HG02678 (cell line): Measurements from ENCODE around the gene HOXD8.

Experiments
- ATAC-seq: cut with Tn5 transposase; IDR thresholded peaks from one replicate; pipeline ENCODE4 v1.9.1; 2021; ENCODE audit warnings: mild to moderate bottlenecking, moderate library complexity; ENCODE audit not compliant: unreplicated experiment

Gene HOXD8

DNA sequence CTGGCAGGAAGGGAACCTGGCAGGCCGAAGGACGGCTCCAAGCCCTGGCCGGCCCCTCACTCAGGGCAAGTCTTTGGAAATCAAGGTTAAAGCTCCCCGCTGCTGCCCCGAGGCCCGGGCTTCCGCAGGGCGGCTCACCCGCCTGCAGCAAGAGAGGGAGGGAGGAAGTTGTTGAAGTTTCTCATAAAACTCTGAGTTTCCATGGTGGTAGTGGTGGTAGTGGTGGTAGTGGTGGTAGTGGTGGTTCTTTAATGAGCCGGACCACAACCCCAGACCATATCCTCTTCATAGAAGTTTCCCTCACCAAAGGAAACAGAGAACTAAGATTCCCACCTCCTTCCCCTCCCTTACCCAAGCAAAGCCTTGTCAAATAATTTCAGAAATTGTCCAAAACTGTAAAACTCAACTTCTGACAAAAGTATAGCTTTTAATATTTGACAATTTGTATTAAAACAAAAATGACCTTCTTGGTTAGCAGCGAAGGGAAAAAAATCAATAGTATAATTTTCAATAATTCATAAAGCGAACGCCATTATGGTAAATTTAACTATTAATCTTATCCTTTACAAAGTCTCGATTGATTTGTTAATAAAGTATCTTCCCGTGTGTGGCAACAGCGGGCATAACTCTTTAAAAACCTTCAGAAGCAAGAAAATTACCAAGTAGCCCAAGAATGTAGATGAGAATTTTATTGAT lies 14.4 kb upstream of the HOXD8 start:
- ATAC-seq: no peak

DNA sequence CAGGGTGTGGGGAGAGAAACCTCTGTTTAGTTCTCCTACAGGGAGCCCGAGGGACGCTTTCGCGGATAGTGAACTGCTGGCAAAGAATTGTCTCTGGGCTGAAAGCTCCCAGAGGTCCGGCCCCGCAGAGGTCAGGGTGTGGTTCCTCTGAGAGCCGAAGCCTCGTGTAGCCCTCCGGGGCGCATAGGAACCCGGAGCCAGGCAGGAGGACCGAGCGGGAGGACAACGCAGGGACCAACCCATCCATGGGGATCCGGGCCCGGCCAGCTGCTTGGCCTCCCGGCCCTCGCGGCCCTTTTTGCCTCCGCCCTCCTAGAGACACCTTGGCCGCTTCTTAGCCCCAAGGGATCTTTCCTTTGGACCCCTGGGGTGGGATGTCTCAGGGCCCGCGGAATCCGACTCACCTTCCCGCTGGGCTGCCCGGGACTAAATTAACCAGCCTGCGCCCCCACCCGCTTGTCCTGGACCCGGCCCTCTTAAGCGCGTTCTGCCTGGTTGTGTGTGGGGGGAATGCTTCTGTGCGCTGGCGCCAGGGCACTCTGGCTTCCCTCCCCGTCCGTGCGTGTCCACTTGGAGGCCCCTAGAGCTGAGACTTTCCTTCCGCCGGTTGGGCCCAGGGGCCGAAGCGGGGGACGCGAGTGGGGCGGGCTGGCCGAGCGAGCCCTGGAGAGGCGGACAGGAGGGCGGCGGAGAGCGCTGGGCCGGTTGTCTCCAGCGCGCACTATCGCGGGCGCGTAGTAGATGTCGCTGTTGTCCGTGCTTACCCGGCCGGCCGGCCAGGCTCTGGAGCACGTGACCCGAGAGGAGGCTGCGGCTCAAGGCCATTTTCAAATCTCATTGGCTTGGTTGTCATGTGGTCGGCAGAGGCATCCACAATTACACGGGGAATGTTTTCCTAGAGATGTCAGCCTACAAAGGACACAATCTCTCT lies 13.4 kb upstream of the HOXD8 start, which contains the start of gene HOXD10:
TSS of gene HOXD10 (plus strand) at position 896 of the 931 bp plus-strand sequence. CDS start 56 bp downstream, outside the sequence.
- no peak for ATAC-seq

DNA sequence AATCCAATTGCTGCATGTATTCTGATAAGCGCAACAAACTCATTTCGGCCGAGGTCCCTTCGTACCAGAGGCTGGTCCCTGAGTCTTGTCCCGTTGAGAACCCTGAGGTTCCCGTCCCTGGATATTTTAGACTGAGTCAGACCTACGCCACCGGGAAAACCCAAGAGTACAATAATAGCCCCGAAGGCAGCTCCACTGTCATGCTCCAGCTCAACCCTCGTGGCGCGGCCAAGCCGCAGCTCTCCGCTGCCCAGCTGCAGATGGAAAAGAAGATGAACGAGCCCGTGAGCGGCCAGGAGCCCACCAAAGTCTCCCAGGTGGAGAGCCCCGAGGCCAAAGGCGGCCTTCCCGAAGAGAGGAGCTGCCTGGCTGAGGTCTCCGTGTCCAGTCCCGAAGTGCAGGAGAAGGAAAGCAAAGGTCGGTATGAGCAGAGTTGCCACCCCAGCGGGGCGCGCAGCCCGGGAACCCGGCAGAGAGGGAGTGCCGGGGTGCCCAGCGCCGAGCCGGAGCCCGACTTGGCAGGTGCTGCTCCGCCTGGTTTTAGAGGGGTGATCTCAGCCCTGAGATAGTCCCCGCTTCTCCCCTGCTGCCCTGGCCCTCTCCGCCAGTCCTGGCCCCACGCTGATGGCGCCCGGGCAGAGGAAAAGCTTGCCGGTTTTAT lies 12.2 kb upstream of the HOXD8 start:
- ATAC-seq: no peak

GRCh38 chr2:176117823-176118371 lies 11.6 kb upstream of the HOXD8 start:
- no peak for ATAC-seq

GRCh38 chr2:176118601-176119339 lies 10.7 kb upstream of the HOXD8 start:
- no peak for ATAC-seq

GRCh38 chr2:176120364-176121189 lies 8.9 kb upstream of the HOXD8 start:
- ATAC-seq: no peak

DNA sequence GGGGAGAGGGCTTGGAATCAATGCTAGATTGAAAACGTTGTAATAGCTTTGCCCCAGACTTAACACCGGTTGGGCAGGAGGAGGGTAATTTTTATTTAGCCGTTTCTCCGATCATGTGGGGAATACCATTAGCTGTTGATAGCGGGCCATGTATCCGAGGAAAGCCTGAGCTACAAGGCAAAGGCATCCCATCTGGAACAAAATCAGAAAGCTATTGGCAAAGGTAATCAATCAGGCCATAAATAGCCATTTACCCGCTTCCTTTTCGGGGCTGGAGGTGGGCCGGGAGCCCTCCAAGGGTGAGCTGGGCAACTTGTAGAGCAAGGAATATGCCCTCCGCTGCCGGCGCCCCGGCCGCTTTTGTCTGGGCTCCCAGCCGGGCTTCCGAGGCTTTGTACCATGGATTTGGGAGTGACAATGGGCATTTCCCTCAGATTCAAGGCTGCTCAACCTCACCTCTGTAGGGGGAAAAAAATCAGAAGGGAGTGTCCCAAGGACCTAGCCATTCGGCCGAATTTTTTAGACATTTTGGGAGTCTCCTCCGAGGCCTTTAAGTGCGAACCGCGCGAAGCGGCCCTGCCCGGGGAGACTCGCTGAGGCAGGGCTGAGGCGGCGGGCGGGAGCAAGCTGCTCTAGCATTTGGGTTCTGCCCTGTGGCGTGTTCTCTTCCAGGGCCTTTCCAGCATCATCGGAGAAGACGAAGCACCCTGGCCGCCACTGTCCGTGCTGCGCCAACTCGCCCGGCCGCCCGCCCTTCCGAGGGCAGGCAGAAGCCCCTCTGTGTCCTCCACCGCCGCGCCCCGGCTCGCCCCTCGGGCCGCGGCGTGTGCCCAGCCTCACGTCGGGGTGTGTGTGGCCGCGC lies 8.1 kb upstream of the HOXD8 start:
- ATAC-seq: no peak

DNA sequence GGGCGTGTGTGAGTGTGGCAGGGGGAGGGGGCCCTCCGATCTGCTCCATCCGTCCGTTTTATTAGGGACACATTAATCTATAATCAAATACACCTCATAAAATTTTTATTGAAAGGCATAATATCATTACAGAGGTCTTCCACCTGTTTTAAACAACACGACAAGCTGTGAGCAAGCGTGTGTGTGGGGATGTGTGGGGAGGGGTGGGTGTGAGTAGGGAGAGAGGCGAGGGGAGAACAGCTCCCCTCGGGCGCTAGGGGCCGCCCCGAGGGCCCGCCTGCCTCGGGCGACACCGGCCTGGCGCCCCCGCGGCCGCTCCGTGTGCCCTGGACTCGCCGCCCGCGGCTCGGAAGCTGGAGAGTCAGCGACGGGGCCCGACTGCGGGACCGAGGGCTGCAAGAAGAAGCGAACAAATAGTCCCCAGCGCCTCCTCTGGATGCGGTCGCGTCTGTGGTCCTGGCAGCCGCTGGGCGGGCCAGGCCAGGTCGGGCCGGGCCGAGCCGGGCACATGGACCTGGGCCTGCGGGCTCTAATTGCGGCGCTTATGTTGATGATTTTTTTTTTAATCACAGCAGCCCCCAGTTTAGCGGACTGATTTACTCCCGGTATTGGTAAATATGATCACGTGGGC lies 7.3 kb upstream of the HOXD8 start:
- ATAC-seq: no peak

DNA sequence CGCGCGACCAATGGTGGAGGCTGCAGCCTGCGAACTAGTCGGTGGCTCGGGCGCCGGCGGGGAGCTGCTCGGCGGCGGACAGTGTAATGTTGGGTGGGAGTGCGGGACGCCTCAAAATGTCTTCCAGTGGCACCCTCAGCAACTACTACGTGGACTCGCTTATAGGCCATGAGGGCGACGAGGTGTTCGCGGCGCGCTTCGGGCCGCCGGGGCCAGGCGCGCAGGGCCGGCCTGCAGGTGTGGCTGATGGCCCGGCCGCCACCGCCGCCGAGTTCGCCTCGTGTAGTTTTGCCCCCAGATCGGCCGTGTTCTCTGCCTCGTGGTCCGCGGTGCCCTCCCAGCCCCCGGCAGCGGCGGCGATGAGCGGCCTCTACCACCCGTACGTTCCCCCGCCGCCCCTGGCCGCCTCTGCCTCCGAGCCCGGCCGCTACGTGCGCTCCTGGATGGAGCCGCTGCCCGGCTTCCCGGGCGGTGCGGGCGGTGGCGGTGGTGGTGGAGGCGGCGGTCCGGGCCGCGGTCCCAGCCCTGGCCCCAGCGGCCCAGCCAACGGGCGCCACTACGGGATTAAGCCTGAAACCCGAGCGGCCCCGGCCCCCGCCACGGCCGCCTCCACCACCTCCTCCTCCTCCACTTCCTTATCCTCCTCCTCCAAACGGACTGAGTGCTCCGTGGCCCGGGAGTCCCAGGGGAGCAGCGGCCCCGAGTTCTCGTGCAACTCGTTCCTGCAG lies 6.7 kb upstream of the HOXD8 start, which contains the start of gene HOXD9:
TSS of gene HOXD9 (plus strand) at position 37 of the 728 bp plus-strand sequence. CDS start at position 87, 50 bp downstream.
- no peak for ATAC-seq

DNA sequence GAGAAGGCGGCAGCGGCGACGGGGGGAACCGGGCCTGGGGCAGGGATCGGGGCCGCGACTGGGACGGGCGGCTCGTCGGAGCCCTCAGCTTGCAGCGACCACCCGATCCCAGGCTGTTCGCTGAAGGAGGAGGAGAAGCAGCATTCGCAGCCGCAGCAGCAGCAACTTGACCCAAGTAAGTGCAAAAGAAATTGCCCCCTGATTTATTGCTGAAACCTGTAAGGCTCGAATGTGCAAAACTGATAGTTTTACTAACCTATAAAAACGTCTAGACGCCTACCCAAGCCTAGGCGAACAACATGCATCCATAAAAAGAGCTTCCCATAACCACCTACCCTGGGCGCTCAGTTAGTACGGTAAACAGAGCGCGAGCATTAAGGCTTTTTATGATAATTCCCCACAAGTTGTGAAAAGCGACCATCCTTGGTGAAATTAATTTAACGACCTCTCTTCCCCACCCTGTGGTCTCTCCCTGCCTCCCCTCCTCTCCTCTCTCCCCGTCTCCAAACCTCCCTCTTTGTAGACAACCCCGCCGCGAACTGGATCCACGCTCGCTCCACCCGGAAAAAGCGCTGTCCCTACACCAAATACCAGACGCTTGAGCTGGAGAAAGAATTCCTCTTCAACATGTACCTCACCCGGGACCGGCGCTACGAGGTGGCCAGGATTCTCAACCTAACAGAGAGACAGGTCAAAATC lies 5.9 kb upstream of the HOXD8 start:
- ATAC-seq: no peak

DNA sequence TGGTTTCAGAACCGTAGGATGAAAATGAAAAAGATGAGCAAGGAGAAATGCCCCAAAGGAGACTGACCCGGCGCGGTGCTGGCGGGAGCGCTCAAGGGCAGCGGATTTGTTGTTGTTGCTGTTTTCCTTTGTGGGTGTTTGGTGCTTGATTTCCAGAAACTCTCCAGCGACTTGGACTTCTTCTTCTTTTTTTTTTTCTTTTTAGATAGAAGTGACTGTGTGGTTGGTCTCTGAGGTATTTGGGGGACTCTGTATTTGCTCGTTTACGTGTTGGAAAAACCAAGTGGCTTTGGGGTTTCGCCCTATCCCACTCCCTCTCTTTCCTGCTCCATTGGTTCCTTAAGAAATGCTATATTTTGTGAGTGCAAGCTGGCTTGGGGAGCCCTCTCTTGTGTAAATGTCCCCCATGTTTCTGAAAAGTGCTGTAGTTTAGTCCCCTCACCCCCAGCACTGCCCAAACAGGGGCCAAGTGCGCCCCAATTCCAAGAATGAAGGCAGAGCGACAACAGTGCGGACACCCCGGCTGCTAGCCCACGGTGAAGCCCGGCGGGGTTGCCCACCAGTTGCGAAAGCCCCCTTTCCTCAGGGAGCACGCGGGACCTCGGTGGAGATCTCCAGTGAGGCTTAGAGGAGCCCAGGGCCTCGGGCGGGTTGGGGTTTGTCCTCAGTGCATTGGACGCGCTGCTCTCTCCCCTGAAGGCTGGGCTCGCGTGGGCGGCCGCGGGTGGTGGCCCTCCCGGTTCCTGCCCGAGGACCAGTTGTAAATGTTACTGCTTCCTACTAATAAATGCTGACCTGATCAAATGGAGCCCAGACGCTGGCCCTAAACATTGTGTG lies 5.2 kb upstream of the HOXD8 start:
- no peak for ATAC-seq

GRCh38 chr2:176124947-176125771 lies 4.3 kb upstream of the HOXD8 start:
- ATAC-seq: no peak

DNA sequence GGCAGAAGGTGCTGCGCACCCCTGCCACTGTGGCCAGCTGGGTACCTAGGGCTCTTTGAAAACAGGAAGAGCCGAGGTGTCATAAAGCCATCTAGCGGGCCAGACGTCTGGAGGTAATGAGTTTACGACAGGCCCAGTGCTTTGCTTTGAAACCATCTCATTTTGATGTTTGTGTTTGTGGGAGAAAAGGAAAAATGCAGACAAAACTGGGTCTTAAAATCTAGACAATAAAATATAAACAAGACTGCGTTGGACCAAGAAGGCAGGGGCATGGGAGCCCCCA lies 3.8 kb upstream of the HOXD8 start:
- no peak for ATAC-seq

DNA sequence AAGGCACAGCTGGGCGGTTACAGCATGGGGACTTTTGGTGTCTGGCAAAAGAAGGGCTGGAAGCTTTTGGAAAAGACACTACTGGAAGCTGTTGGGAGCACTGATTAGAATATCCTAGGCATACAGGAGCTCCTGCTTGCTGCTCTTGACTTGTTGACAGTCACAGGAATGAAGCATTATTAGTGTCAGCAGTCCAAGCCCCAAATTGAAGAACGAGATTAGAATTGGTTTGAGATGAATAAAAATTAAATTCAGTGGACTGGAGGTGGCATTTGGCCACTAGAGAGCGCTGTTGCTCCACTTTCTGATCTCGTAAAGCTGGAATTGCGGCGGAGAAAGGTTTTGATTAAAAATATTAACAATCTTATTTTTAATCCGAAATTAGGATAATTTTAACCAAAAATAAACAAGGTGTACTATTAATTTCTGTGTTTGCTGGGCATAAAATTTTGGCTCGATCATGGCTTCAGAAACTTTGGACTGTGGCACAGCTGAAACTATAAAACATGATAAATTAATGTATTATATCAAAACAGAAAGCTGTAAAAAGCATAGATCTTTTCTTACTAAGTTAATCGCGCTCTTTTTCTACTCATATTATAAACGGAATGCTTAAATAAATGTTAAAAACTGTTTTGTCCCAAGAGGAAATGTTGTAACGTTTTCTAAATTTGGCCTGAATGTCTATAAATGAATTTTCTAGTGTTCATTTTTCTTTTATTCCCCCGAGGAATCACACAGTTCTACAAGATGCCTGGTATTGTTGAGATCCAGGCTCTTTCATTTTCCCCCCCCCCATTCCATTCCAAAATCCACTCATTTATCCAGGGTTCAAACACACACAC lies 2.4 kb upstream of the HOXD8 start:
- ATAC-seq: no peak

- no peak for ATAC-seq
Observed at GRCh38 chr2:176127774-176128072, 1.8 kb upstream of the HOXD8 start.
